MG63 (cell line): ENCODE results near the gene ACOT9. TPM values are rescaled to one million over a fixed set of nuclear protein-coding genes. Genes with fewer than 3 reads are reported as not detected.
"Not testable (repeated sequence)": the region's sequence is repeated elsewhere in the genome, so short reads cannot be mapped to it uniquely, and the experiment has no call there.

Experiments
- DNase-seq: peaks from one replicate; pipeline ENCODE4 v3.0.0-alpha.2; 2020
- H3K27me3 ChIP-seq: fragments of 250-450 bp; sonication (Bioruptor Pico); 2 replicates; pipeline ENCODE4 v1.5.1; 2020; ENCODE audit warnings: mild to moderate bottlenecking, moderate library complexity
- H3K36me3 ChIP-seq: fragments of 250-450 bp; sonication (Bioruptor Pico); 2 replicates; pipeline ENCODE4 v1.5.1; 2020; ENCODE audit warnings: mild to moderate bottlenecking, moderate library complexity
- H3K4me3 ChIP-seq: fragments of 250-450 bp; sonication (Bioruptor Pico); 2 replicates; pipeline ENCODE4 v1.5.1; 2020; ENCODE audit warnings: mild to moderate bottlenecking, moderate library complexity
- H3K9me3 ChIP-seq: fragments of 250-450 bp; sonication (Bioruptor Pico); 2 replicates; pipeline ENCODE4 v1.5.1; 2020; ENCODE audit warnings: mild to moderate bottlenecking, moderate library complexity
- total RNA-seq: library from RNA; depleted of rRNA; stranded (reverse); fragments of >200 nt; shearing (Covaris generic); gene quantifications from 2 replicates; pipeline ENCODE4 v1.2.3, GENCODE V29; 2014; ENCODE audit warnings: low replicate concordance

ACOT9 gene
- total RNA-seq, 1 experiment from 2014 or later = 80.9 TPM

DNA sequence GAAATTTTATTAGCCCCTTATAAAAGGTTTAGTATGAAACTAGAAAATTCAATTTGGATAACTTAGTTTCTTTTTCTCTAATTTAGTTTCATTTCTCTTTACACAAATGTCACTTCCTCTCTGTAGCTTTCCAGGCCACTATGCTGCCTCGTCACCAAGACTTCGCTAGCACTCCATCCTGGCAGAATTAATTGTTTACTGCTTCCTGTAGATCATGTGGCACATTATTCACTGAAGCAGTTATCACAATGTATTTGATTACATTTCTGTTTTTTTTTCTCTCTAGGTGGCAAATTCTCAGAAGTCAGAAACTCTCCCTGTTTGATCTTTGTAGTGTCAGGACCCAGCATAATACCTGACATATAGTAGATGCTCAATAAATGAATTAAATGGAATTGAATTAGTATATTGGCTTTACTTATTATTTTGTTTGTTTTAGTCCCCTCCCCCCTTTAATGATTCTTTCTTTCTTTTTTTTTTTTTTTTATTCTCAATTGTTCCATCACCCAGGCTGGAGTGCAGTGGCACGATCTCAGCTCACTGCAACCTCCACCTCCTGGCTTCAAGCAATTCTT is 30.6 kb upstream of the ACOT9 start:
- Histone ChIP-seq H3K27me3 (no peaks in the 10 kb centered on the region), H3K4me3 (no peak overlapping the region; the same call in 1 of the 2 replicates), H3K9me3 (no peaks in the 10 kb centered on the region), H3K36me3 (no peaks in the 10 kb centered on the region)
- no peak for DNase-seq

GRCh38 chrX:23771086-23771485 is 28.0 kb upstream of the ACOT9 start:
- not testable (repeated sequence) for H3K27me3 ChIP-seq, H3K9me3 ChIP-seq, H3K36me3 ChIP-seq, DNase-seq, H3K4me3 ChIP-seq

DNA sequence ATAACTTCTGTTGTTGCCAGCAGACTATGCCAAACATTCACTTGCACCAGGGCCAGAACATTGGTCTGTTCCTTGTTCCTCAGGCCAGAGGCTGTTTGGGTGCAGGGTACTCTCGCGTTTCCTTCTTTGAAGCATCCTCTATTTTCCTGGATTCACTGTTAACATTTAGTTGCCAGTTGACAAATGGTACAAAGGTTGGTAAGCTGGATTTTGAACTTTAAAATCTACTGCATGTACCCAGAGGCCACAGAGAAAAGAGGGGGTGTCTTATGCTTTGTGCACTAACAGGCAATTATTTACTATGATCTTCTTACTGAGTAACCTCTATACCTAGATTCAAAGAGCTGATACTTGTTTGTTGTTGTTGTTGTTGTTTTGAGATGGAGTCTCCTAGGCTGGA is 27.1 kb upstream of the ACOT9 start:
- Histone ChIP-seq H3K27me3 (no peaks in the 10 kb centered on the region), H3K9me3 (no peaks in the 10 kb centered on the region), H3K36me3 (no peaks in the 10 kb centered on the region), H3K4me3 (no peak overlapping the region)
- no peak for DNase-seq

GRCh38 chrX:23766650-23767551 is 23.8 kb upstream of the ACOT9 start:
- H3K9me3 ChIP-seq = no peaks in the 10 kb centered on the region
- H3K27me3 ChIP-seq = no peaks in the 10 kb centered on the region
- no peak overlapping the region for H3K4me3 ChIP-seq
- no peak for DNase-seq
- no peaks in the 10 kb centered on the region for H3K36me3 ChIP-seq

- no peaks in the 10 kb centered on the region for H3K27me3 ChIP-seq
- no peak for DNase-seq
- no peaks in the 10 kb centered on the region for H3K36me3 ChIP-seq
- H3K4me3 ChIP-seq = no peak overlapping the region
- H3K9me3 ChIP-seq = no peaks in the 10 kb centered on the region
These were observed 22.8 kb upstream of the ACOT9 start for GRCh38 chrX:23765868-23766267.

DNA sequence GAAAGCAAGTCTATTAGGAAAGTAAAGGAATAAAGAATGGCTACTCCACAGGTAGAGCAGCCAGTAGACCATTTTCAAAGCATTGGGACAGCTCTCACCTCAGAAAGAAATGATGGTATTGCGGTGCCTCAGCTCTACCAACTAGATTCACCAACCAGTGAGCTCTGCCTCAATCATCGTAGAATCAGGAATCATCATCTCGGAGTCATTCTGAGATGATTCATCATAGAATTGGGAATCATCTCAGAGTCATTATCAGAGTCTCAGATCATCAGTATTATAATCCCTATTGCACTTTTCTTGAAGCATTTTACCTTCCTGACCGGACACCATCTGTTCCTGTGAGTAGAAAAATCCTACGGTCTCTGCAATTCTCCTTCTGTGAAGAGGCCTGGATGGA is 22.4 kb upstream of the ACOT9 start:
- H3K27me3 ChIP-seq = no peaks in the 10 kb centered on the region
- no peak overlapping the region for H3K4me3 ChIP-seq
- no peak for DNase-seq
- H3K36me3 ChIP-seq = no peaks in the 10 kb centered on the region
- H3K9me3 ChIP-seq = no peaks in the 10 kb centered on the region

- DNase-seq = no peak
- Histone ChIP-seq H3K4me3 (no peak overlapping the region), H3K36me3 (no peaks in the 10 kb centered on the region), H3K9me3 (no peaks in the 10 kb centered on the region), H3K27me3 (no peaks in the 10 kb centered on the region)
These were observed 21.3 kb upstream of the ACOT9 start for GRCh38 chrX:23764188-23764984.

DNA sequence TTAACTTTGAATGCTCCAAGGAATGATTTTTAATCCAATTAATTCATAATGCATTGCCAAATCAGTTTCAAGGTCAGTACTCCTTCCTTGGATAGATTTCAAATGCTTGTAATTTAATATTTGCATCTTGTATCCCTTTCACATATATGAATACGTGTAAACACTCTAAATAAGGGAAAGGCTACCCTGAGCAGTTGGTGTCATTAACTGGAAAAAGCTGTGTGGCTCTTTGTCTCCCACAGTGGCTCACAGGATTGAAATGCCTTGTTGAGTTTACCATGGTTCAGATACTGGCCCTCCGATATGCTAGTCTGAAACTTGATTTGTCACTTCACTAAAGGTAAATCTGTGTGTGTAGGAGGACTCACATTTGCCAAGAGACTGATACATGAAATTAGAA is 16.7 kb upstream of the ACOT9 start:
- Histone ChIP-seq H3K27me3 (no peaks in the 10 kb centered on the region), H3K36me3 (no peaks in the 10 kb centered on the region), H3K4me3 (no peak overlapping the region), H3K9me3 (no peaks in the 10 kb centered on the region)
- DNase-seq = no peak

DNA sequence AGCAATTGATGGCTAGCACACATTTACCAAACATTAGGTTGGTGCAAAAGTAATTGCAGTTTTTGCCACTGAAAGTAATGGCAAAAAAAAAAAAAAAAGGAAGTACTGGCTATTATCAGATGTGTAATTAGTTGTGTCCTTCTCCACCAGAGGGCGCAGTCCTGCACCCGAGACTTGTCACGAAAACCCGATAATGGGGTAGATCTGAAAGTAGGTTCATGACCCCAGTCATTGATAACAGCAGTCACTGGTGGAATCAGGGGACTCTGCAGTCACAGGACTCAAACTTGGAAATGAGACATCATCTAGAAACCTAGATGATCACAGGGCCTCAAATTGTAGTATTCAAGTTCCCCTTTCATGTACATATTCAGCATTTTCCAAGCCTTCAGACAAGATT is 13.1 kb upstream of the ACOT9 start:
- Histone ChIP-seq H3K4me3 (no peak overlapping the region), H3K36me3 (no peaks in the 10 kb centered on the region), H3K9me3 (no peaks in the 10 kb centered on the region), H3K27me3 (no peaks in the 10 kb centered on the region)
- DNase-seq = peak; percentile 36

DNA sequence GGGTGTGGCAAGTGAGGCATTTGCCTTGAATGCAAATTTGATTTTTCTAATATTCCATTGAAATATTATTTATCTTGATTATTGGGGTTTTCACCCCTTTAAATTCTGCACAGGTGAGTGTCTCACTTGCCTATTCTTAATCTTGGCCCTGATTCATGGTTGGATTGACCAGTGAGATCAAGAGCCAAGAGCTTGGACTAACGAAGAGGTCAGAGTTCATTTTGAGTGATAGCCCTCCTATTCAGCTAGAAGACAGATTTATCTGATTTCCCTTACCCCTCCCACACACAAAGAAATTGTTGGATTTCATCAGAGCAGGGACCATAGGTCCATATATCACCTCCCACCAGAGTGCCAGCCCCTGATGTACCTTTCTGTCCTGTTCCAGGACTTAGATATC is 11.6 kb upstream of the ACOT9 start:
- H3K27me3 ChIP-seq = no peaks in the 10 kb centered on the region
- no peak overlapping the region for H3K4me3 ChIP-seq
- no peaks in the 10 kb centered on the region for H3K9me3 ChIP-seq
- DNase-seq = no peak
- no peaks in the 10 kb centered on the region for H3K36me3 ChIP-seq

DNA sequence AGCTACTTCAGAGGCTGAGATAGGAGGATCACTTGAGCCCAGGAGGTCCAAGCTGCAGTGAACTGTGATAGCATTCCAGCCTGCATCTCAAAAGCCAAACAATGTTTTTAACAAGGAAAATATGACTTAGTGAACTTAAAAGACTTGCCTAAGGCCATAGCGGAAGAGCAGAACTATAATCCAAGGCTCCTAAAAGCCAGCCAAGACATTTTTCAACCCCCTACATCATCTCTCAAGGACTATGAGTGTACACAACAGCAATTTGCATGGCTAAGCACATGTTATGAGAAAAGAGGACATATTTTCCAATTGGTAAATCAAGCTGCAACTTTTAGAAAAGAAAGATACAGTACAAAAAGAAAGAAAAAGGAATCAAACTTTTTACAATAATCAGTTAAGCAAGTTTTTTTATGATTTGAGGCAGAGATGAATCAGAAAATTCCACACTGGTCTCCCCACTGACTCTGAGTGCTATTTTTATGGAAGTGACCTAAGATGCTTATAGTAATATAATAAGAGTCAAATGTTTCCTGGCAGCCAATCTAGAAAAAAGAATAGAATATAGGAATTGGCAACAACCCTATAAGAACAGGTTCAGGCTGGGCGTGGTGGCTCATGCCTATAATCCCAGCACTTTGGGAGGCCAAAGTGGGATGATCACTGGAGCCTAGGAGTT is 9.8 kb upstream of the ACOT9 start:
- Histone ChIP-seq H3K4me3 (no peak overlapping the region), H3K27me3 (no peaks in the 10 kb centered on the region), H3K9me3 (no peaks in the 10 kb centered on the region), H3K36me3 (no peaks in the 10 kb centered on the region)
- peak; percentile 53 for DNase-seq

DNA sequence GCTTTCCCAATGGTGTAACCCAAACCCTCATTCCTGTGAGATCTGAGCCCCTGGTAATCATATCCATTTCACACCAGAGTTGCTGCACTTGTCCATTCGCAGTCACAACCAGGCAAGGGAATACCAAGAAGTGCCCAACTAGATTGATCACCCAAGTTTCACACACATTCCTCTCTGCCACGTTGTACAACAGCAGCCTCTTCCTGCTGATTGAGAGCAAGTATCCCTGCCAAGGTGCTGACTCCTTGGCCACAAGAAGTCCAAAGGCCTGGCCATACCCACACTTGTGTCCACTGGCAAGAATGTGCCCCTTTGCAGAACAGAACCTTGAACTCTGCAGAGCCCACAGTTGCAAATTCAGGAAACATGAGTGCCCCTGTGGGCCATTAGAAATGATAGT is 6.5 kb upstream of the ACOT9 start:
- H3K4me3 ChIP-seq = no peak overlapping the region
- H3K9me3 ChIP-seq = no peaks in the 10 kb centered on the region
- DNase-seq = peak; percentile 34
- H3K36me3 ChIP-seq = no peaks in the 10 kb centered on the region
- H3K27me3 ChIP-seq = no peaks in the 10 kb centered on the region

DNA sequence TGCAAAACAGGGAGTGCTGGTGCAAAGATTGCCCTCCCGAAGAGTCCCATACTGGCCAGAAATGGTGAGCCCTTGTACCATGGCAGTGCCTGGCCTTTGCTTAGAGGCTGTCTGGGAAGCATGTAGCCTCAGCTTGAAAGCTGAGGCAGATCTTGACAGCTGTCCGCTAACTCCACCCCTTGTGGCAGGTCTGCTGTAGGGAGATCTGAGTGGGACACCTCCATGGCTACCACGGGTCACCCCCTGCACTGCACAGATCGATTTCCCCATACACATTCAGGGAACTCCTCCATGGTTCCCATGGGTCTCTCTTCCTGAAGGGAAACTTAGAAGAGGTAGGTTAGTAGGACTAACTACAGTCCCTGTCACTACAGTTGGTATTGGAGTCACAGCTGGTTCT is 6.1 kb upstream of the ACOT9 start:
- no peak for DNase-seq
- H3K9me3 ChIP-seq = no peaks in the 10 kb centered on the region
- H3K27me3 ChIP-seq = no peaks in the 10 kb centered on the region
- no peaks in the 10 kb centered on the region for H3K36me3 ChIP-seq
- H3K4me3 ChIP-seq = no peak overlapping the region

- Histone ChIP-seq H3K4me3 (no peak overlapping the region), H3K9me3 (no peaks in the 10 kb centered on the region), H3K27me3 (no peaks in the 10 kb centered on the region), H3K36me3 (no peaks in the 10 kb centered on the region; the same call in 1 of the 2 replicates)
- DNase-seq = no peak
These were observed 2.7 kb upstream of the ACOT9 start for GRCh38 chrX:23745786-23746185.

DNA sequence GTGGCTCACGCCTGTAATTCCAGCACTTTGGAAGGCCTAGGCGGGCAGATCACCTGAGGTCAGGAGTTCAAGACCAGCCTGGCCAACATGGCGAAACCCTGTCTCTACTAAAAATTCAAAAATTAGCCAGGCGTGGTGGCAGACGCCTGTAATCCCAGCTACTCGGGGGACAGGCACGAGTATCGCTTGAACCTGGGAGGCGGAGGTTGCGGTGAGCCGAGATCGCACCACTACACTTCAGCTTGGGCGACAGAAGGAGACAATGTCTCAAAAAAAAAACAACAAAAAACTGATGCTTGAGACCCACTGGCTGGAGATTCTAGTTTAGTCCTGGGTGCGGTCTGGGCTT is 521 bp upstream of the ACOT9 start:
- H3K4me3 ChIP-seq = peak overlapping the region; percentile 88
- H3K27me3 ChIP-seq, DNase-seq, H3K36me3 ChIP-seq, H3K9me3 ChIP-seq: not testable (repeated sequence)

DNA sequence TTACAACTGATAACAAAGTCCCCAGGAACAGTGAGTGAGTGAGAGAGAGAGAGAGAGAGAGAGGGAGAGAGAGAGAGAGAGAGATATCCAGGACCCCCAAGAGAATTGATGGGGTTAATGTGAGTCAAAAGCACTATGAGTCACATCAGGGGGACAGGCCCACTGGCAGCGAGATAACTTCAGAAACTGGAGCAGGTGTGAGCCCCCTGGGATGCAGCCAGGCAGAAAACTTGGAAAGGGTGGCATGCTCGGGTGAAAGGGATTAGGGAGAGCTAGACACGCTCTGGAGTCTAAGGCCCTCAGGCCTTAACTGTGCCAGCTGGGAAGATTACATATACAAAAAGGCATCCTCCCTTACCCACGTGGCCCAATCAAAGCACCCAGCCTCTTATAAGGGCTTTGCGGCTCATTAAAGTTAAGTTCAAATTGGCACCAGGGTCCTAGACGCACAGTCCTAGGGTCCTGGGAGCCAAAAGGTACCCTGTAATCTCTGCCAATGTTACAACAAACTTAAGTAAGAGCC is 841 bp downstream of the ACOT9 start:
- peak; percentile 84 for DNase-seq
- no peaks in the 10 kb centered on the region for H3K9me3 ChIP-seq
- H3K36me3 ChIP-seq = no peaks in the 10 kb centered on the region; the same call in 1 of the 2 replicates
- peak overlapping the region; percentile 88 for H3K4me3 ChIP-seq
- H3K27me3 ChIP-seq = no peaks in the 10 kb centered on the region

- no peaks in the 10 kb centered on the region for H3K9me3 ChIP-seq
- H3K36me3 ChIP-seq = peaks cover 16% of the 10 kb centered on the region
- H3K27me3 ChIP-seq = no peaks in the 10 kb centered on the region
- H3K4me3 ChIP-seq = no peak overlapping the region
- DNase-seq = no peak
These were observed 5.7 kb downstream of the ACOT9 start for GRCh38 chrX:23737413-23737812.
